H7 (cell line): ENCODE results near the gene NUP42. TPM values are rescaled to one million over a fixed set of nuclear protein-coding genes. Genes with fewer than 3 reads are reported as not detected.

Experiments
- DNase-seq: peaks from one replicate; pipeline ENCODE4 v3.0.0; 2012
- H3K27me3 ChIP-seq: 2 replicates; pipeline ENCODE4 v1.6.0; 2011; ENCODE audit warnings: mild to moderate bottlenecking, low read length; ENCODE audit not compliant: control insufficient read depth, insufficient read depth
- H3K36me3 ChIP-seq: replicated peaks from 2 replicates; pipeline ENCODE4 v1.5.1; 2011; ENCODE audit warnings: low read length; ENCODE audit not compliant: control insufficient read depth, insufficient read depth
- H3K4me3 ChIP-seq: 2 replicates; pipeline ENCODE4 v1.5.1; 2011; ENCODE audit warnings: low read depth, mild to moderate bottlenecking, control low read depth, low read length, moderate library complexity; ENCODE audit not compliant: insufficient read depth
- total RNA-seq: library from RNA; depleted of rRNA; stranded (reverse); fragments of >200 nt; shearing (Covaris generic); gene quantifications from 2 replicates; pipeline ENCODE4 v1.2.3, GENCODE V29; 2014; rRNA removed

Gene NUP42
- total RNA-seq, 1 experiment from 2014 or later = 47.4 TPM

- no peaks in the 10 kb centered on the region for H3K36me3 ChIP-seq
- DNase-seq = no peak
- H3K27me3 ChIP-seq = no peaks in the 10 kb centered on the region
- no peak overlapping the region for H3K4me3 ChIP-seq
These were observed 54.0 kb downstream of the NUP42 start for GRCh38 chr7:23235813-23236221.

- Histone ChIP-seq H3K27me3 (no peaks in the 10 kb centered on the region), H3K4me3 (no peak overlapping the region), H3K36me3 (no peaks in the 10 kb centered on the region)
- no peak for DNase-seq
These were observed 55.2 kb downstream of the NUP42 start for GRCh38 chr7:23237000-23237399.

- no peak overlapping the region for H3K4me3 ChIP-seq
- H3K36me3 ChIP-seq = no peaks in the 10 kb centered on the region
- no peaks in the 10 kb centered on the region for H3K27me3 ChIP-seq
- no peak for DNase-seq
These were observed 57.3 kb downstream of the NUP42 start for GRCh38 chr7:23238983-23239652.

GRCh38 chr7:23239698-23240097 lies 57.9 kb downstream of the NUP42 start:
- DNase-seq = no peak
- no peaks in the 10 kb centered on the region for H3K36me3 ChIP-seq
- no peak overlapping the region for H3K4me3 ChIP-seq
- no peaks in the 10 kb centered on the region for H3K27me3 ChIP-seq

- Histone ChIP-seq H3K27me3 (no peaks in the 10 kb centered on the region), H3K4me3 (no peak overlapping the region), H3K36me3 (no peaks in the 10 kb centered on the region)
- DNase-seq = no peak
These were observed 60.5 kb downstream of the NUP42 start for GRCh38 chr7:23242321-23242720.

GRCh38 chr7:23242935-23243334 lies 61.1 kb downstream of the NUP42 start:
- peaks cover 2% of the 10 kb centered on the region; the same call in 1 of the 2 replicates for H3K27me3 ChIP-seq
- no peaks in the 10 kb centered on the region for H3K36me3 ChIP-seq
- H3K4me3 ChIP-seq = no peak overlapping the region
- DNase-seq = no peak

- Histone ChIP-seq H3K27me3 (peaks cover 2% of the 10 kb centered on the region; the same call in 1 of the 2 replicates), H3K36me3 (no peaks in the 10 kb centered on the region), H3K4me3 (peak within 1 kb of the TSS; percentile 23; the same call in 1 of the 2 replicates)
- no peak for DNase-seq
These were observed 64.7 kb downstream of the NUP42 start, which contains the start of gene GPNMB for GRCh38 chr7:23246555-23246954. GPNMB (plus strand) TSS chr7:23246775; CDS start chr7:23246858, 83 bp downstream.

GRCh38 chr7:23247046-23247602 lies 65.3 kb downstream of the NUP42 start:
- H3K4me3 ChIP-seq = peak overlapping the region; percentile 23; the same call in 1 of the 2 replicates
- peak; percentile 56 for DNase-seq
- no peaks in the 10 kb centered on the region for H3K36me3 ChIP-seq
- peaks cover 2% of the 10 kb centered on the region; the same call in 1 of the 2 replicates for H3K27me3 ChIP-seq

- Histone ChIP-seq H3K36me3 (no peaks in the 10 kb centered on the region), H3K27me3 (peaks cover 2% of the 10 kb centered on the region; the same call in 1 of the 2 replicates), H3K4me3 (peak overlapping the region; percentile 23; the same call in 1 of the 2 replicates)
- peak; percentile 67 for DNase-seq
These were observed 65.9 kb downstream of the NUP42 start for GRCh38 chr7:23247603-23248335.

GRCh38 chr7:23249486-23249885 lies 67.6 kb downstream of the NUP42 start:
- H3K4me3 ChIP-seq = no peak overlapping the region
- H3K27me3 ChIP-seq = peaks cover 2% of the 10 kb centered on the region; the same call in 1 of the 2 replicates
- DNase-seq = no peak
- H3K36me3 ChIP-seq = no peaks in the 10 kb centered on the region

Other genes starting within 250 kb of the NUP42 start
- 62.9 and 91.6 TPM in 2 replicates for gene HYCC1, start 167.9 kb upstream of the NUP42 start, total RNA-seq
- gene KLHL7, start 76.3 kb upstream of the NUP42 start, total RNA-seq = 88.1 and 90.6 TPM in 2 replicates
- 0.70 and 1.2 TPM in 2 replicates for gene GPNMB, start 64.7 kb downstream of the NUP42 start, total RNA-seq
- gene MALSU1, start 117.3 kb downstream of the NUP42 start, total RNA-seq = 100 and 108 TPM in 2 replicates